GM21576 (cell line): ENCODE results near the gene RTP3.
"Not testable (repeated sequence)": the region's sequence is repeated elsewhere in the genome, so short reads cannot be mapped to it uniquely, and the experiment has no call there.

ENCODE experiments used
- ATAC-seq: cut with Tn5 transposase; IDR thresholded peaks from one replicate; pipeline ENCODE4 v1.9.1; 2021; ENCODE audit warnings: mild to moderate bottlenecking, moderate library complexity; ENCODE audit not compliant: unreplicated experiment

The RTP3 gene

GRCh38 chr3:46544771-46545503 lies 47.2 kb downstream of the RTP3 start:
- ATAC-seq: no peak

- ATAC-seq: no peak
Measured at GRCh38 chr3:46545818-46546630, 48.2 kb downstream of the RTP3 start.

- ATAC-seq: no peak
Measured at GRCh38 chr3:46546896-46547440, 49.2 kb downstream of the RTP3 start.

- not testable (repeated sequence) for ATAC-seq
Measured at GRCh38 chr3:46548611-46549010, 50.8 kb downstream of the RTP3 start.

DNA sequence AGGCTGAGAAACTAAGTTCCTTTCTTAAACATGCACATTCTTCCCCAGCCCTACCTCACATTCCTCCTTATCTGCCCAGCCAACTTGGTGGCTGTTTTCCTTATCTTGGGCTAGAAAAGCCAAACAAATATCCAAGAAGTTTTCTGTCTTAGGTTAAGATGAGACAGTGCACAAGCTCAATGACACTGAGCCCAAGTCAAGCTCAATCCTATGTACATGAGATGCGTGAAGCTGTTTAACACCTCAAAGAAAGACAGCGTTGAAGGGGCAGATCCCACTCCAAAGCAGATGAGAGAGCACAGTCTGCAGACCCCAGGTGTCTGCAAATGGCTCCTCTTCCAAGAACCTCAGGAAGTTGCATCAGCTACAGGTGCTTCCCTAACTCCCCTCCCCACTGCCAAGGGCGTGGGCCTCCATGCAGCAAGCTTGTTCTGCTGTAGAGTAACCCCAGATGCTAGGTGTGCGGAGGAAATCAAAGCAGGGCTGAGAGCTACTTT lies 51.7 kb downstream of the RTP3 start:
- ATAC-seq: no peak

DNA sequence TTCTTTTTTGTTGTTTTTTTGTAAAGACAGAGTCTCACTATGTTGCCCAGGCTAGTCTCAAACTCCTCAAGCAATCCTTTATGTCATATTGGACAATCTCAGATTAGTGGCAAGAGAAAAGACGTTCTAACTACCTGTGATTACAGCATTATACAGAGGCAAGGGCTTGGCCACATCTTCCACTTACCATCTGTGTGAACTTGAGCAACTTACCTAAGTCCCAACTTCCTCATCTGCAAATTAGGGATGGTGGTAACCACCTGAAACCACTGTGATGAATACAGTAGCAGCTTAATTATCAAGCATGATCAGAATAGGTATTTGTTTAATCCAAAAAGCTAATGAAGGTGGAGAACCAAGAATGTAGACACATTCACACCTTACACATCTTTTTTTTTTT lies 52.2 kb downstream of the RTP3 start:
- ATAC-seq: no peak
